Lower lobe of right lung (tissue), 1 donor: ENCODE data around the gene MTNR1A. TPM values are rescaled to one million over a fixed set of nuclear protein-coding genes. Genes with fewer than 3 reads are reported as not detected.

ENCODE experiments used
- total RNA-seq: library from RNA; stranded (reverse); fragmentation: NEBNext Ultra II Directional; extraction: Animal tissue kit (Norgen Biotek cat#: 25700); gene quantifications from one replicate; pipeline ENCODE4 v1.2.1, GENCODE V29; 2021
- donor health status: DM: no; HTN: yes; CAD: no; lungs with severe emphysema.

MTNR1A gene
- total RNA-seq, 1 donor from 2014 or later, result not detected

Other genes starting within 250 kb of the MTNR1A start
- 106 TPM for gene FAT1, start 168.3 kb upstream of the MTNR1A start, total RNA-seq